Astrocyte (in vitro differentiated cells and primary cell): ENCODE data around the gene DUSP21. TPM values are rescaled to one million over a fixed set of nuclear protein-coding genes. Genes with fewer than 3 reads are reported as not detected.
A peak's percentile ranks its signal among the peaks of the same experiment; 100 is the strongest.
"Not testable (repeated sequence)": the region's sequence is repeated elsewhere in the genome, so short reads cannot be mapped to it uniquely, and the experiment has no call there.

Source experiments
- DNase-seq: peaks from one replicate; pipeline ENCODE4 v3.0.0-alpha.2; 2010; ENCODE audit warnings: low read depth
- FAIRE-seq: peaks from 2 replicates; lab custom pipeline; 2011; peaks lifted over from hg19 to GRCh38; lab: Jason Lieb, UNC
- H2AFZ ChIP-seq: 2 replicates; pipeline ENCODE4 v1.6.0; 2012; ENCODE audit warnings: low read depth, low read length, inconsistent platforms
- H3K27ac ChIP-seq: 2 replicates; pipeline ENCODE4 v1.5.1; 2011; ENCODE audit warnings: low read depth, low read length, inconsistent platforms
- H3K27me3 ChIP-seq: 2 replicates; pipeline ENCODE4 v1.6.0; 2011; ENCODE audit warnings: low read length, inconsistent platforms; ENCODE audit not compliant: insufficient read depth
- H3K36me3 ChIP-seq: 2 replicates; pipeline ENCODE4 v1.5.1; 2011; ENCODE audit warnings: low read length, inconsistent platforms; ENCODE audit not compliant: insufficient read depth
- H3K4me1 ChIP-seq: 2 replicates; pipeline ENCODE4 v1.5.1; 2011; ENCODE audit warnings: low read length, inconsistent platforms; ENCODE audit not compliant: insufficient read depth
- H3K4me2 ChIP-seq: 2 replicates; pipeline ENCODE4 v1.6.0; 2012; ENCODE audit warnings: low read length, inconsistent platforms
- H3K4me3 ChIP-seq: 2 replicates; pipeline ENCODE4 v1.5.1; 2011; ENCODE audit warnings: low read depth, mild to moderate bottlenecking, low read length, inconsistent platforms; ENCODE audit not compliant: insufficient read depth
- H3K79me2 ChIP-seq: 2 replicates; pipeline ENCODE4 v1.6.0; 2012; ENCODE audit warnings: mild to moderate bottlenecking, low read length, inconsistent platforms; ENCODE audit not compliant: insufficient read depth
- H3K9ac ChIP-seq: 2 replicates; pipeline ENCODE4 v1.6.0; 2012; ENCODE audit warnings: mild to moderate bottlenecking, low read length, inconsistent platforms
- H3K9me3 ChIP-seq: 2 replicates; pipeline ENCODE4 v1.5.1; 2012; ENCODE audit warnings: low read depth, mild to moderate bottlenecking, low read length, inconsistent platforms; ENCODE audit not compliant: insufficient read depth
- H4K20me1 ChIP-seq: 2 replicates; pipeline ENCODE4 v1.6.0; 2012; ENCODE audit warnings: low read length, inconsistent platforms; ENCODE audit not compliant: insufficient read depth
- H3K27ac Mint-ChIP-seq: one replicate; pipeline ENCODE4 v1.8.0; 2021; ENCODE audit warnings: mild to moderate bottlenecking, mixed read lengths; ENCODE audit not compliant: unreplicated experiment
- H3K27me3 Mint-ChIP-seq: one replicate; pipeline ENCODE4 v1.8.0; 2021; ENCODE audit warnings: low read depth, mixed read lengths; ENCODE audit not compliant: unreplicated experiment
- H3K36me3 Mint-ChIP-seq: one replicate; pipeline ENCODE4 v1.8.0; 2021; ENCODE audit warnings: low read depth, mixed read lengths; ENCODE audit not compliant: unreplicated experiment
- H3K4me1 Mint-ChIP-seq: one replicate; pipeline ENCODE4 v1.8.0; 2021; ENCODE audit warnings: low read depth, mixed read lengths; ENCODE audit not compliant: unreplicated experiment
- H3K4me3 Mint-ChIP-seq: one replicate; pipeline ENCODE4 v1.8.0; 2021; ENCODE audit warnings: mild to moderate bottlenecking, moderate library complexity, mixed read lengths; ENCODE audit not compliant: unreplicated experiment
- H3K9me3 Mint-ChIP-seq: one replicate; pipeline ENCODE4 v1.8.0; 2021; ENCODE audit warnings: mild to moderate bottlenecking, mixed read lengths; ENCODE audit not compliant: unreplicated experiment
- EZH2 ChIP-seq: IDR thresholded peaks from 2 replicates; pipeline ENCODE4 v1.6.1; 2012; ENCODE audit warnings: mild to moderate bottlenecking, low read length, inconsistent platforms; ENCODE audit not compliant: insufficient read depth
- total RNA-seq: library from RNA; stranded (reverse); gene quantifications from 2 replicates; pipeline ENCODE4 v1.2.1, GENCODE V29; 2021
- TF ChIP-seq, protein P1 (sequence below): IDR thresholded peaks from 2 replicates; pipeline ENCODE4 v1.5.1; 2011; ENCODE audit warnings: low read depth, mild to moderate bottlenecking, inconsistent platforms, low read length, moderate library complexity; ENCODE audit not compliant: insufficient read depth

DUSP21 gene
- total RNA-seq, 1 donor from 2014 or later: not detected

DNA sequence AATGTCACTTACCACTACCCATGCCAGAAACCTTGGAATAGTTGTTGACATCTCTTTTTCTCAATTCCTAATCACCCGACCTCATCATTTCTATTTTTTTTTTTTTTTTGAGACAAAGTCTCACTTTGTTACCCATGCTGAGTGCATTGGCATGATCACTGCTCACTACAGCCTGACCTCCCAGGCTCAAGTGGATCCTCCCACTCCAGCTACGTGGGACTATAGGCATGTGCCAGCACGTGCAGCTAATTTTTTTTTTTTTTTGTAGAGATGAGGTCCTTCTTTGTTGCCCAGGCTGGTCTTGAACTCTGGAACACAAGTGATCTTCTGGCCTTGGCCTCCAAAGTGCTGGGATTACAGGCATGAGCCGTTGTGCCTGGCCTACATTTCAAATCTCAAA lies 41.1 kb downstream of the DUSP21 start:
- FAIRE-seq (no peak), DNase-seq (no peak)
- Histone ChIP-seq H3K36me3 (no peaks in the 10 kb centered on the region), H4K20me1 (peaks cover 49% of the 10 kb centered on the region), H3K4me3 (no peak overlapping the region), H3K27ac (no peak overlapping the region), H3K9me3 (no peaks in the 10 kb centered on the region), H2AFZ (no peak overlapping the region), H3K9ac (no peak overlapping the region), H3K79me2 (peaks cover 96% of the 10 kb centered on the region), H3K4me1 (no peaks in the 10 kb centered on the region), H3K4me2 (no peak overlapping the region), H3K27me3 (no peaks in the 10 kb centered on the region)
- H3K9me3 Mint-ChIP-seq: no peaks in the 10 kb centered on the region
- no peak overlapping the region for H3K4me3 Mint-ChIP-seq
- no peaks in the 10 kb centered on the region for H3K27me3 Mint-ChIP-seq
- no peaks in the 10 kb centered on the region for H3K36me3 Mint-ChIP-seq
- no peaks in the 10 kb centered on the region for H3K4me1 Mint-ChIP-seq
- no peak overlapping the region for H3K27ac Mint-ChIP-seq
- TF ChIP-seq, protein P1, sequence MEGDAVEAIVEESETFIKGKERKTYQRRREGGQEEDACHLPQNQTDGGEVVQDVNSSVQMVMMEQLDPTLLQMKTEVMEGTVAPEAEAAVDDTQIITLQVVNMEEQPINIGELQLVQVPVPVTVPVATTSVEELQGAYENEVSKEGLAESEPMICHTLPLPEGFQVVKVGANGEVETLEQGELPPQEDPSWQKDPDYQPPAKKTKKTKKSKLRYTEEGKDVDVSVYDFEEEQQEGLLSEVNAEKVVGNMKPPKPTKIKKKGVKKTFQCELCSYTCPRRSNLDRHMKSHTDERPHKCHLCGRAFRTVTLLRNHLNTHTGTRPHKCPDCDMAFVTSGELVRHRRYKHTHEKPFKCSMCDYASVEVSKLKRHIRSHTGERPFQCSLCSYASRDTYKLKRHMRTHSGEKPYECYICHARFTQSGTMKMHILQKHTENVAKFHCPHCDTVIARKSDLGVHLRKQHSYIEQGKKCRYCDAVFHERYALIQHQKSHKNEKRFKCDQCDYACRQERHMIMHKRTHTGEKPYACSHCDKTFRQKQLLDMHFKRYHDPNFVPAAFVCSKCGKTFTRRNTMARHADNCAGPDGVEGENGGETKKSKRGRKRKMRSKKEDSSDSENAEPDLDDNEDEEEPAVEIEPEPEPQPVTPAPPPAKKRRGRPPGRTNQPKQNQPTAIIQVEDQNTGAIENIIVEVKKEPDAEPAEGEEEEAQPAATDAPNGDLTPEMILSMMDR: no peak
- no peak for TF ChIP-seq EZH2

DNA sequence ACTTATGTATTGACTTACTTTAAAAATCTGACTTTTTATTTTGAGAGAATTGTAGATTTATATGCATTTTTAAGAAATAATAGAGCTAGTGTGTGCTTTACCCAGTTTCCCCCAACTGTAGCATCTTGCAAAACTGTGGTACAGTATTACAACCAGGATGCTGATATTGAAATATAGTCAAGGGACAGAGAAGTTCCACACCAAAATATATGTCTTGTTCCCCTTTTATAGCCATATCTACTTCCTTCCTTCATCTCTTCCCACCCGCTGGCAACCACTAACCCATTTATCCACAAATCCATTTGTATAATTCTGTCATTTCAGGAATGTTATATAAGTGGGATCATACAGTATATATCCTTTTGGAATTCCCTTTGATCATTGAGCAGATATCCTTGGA lies 46.0 kb downstream of the DUSP21 start:
- H3K9ac ChIP-seq: no peak overlapping the region
- Mint-ChIP-seq H3K9me3 (no peaks in the 10 kb centered on the region), H3K36me3 (peaks cover 1% of the 10 kb centered on the region), H3K27ac (no peak overlapping the region), H3K27me3 (no peaks in the 10 kb centered on the region), H3K4me3 (no peak overlapping the region), H3K4me1 (peaks cover 3% of the 10 kb centered on the region)
- DNase-seq (no peak), FAIRE-seq (no peak)
- TF ChIP-seq, protein P1: no peak
- TF ChIP-seq EZH2: no peak
- no peaks in the 10 kb centered on the region for H3K27me3 ChIP-seq
- no peaks in the 10 kb centered on the region for H3K9me3 ChIP-seq
- no peaks in the 10 kb centered on the region for H3K4me1 ChIP-seq
- peaks cover 38% of the 10 kb centered on the region for H4K20me1 ChIP-seq
- no peak overlapping the region for H3K4me2 ChIP-seq
- no peak overlapping the region for H3K4me3 ChIP-seq
- H2AFZ ChIP-seq: no peak overlapping the region
- H3K36me3 ChIP-seq: no peaks in the 10 kb centered on the region
- no peak overlapping the region for H3K27ac ChIP-seq
- peaks cover 92% of the 10 kb centered on the region for H3K79me2 ChIP-seq

DNA sequence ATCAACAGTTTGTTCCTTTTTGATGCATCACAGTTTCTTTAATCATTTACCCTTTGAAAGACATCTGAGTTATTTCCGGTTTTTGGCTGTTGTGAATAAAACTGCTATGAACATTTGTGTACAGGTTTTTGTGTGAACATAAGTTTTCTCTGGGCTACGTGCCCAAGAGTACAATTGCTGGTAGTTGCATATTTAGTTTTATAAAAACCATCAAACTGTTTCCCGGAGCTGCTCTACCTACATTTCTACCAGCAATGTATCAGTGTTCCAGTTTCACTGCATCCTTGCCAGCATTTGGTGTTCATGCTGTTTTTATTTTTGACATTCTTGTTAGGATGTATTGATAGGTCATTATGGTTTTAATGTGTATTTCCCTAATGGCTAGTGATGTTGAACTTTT lies 46.4 kb downstream of the DUSP21 start:
- DNase-seq (no peak), FAIRE-seq (peak; percentile 60)
- Histone ChIP-seq H3K4me3 (no peak overlapping the region), H4K20me1 (peaks cover 34% of the 10 kb centered on the region), H3K4me2 (no peak overlapping the region), H3K4me1 (no peaks in the 10 kb centered on the region), H3K9ac (no peak overlapping the region), H3K27ac (no peak overlapping the region), H3K36me3 (no peaks in the 10 kb centered on the region), H2AFZ (no peak overlapping the region), H3K79me2 (peaks cover 89% of the 10 kb centered on the region), H3K9me3 (no peaks in the 10 kb centered on the region), H3K27me3 (no peaks in the 10 kb centered on the region)
- H3K4me1 Mint-ChIP-seq: peaks cover 3% of the 10 kb centered on the region
- no peak overlapping the region for H3K27ac Mint-ChIP-seq
- H3K27me3 Mint-ChIP-seq: no peaks in the 10 kb centered on the region
- H3K36me3 Mint-ChIP-seq: peaks cover 1% of the 10 kb centered on the region
- TF ChIP-seq, protein P1: no peak
- no peak for TF ChIP-seq EZH2
- H3K4me3 Mint-ChIP-seq: no peak overlapping the region
- no peaks in the 10 kb centered on the region for H3K9me3 Mint-ChIP-seq

DNA sequence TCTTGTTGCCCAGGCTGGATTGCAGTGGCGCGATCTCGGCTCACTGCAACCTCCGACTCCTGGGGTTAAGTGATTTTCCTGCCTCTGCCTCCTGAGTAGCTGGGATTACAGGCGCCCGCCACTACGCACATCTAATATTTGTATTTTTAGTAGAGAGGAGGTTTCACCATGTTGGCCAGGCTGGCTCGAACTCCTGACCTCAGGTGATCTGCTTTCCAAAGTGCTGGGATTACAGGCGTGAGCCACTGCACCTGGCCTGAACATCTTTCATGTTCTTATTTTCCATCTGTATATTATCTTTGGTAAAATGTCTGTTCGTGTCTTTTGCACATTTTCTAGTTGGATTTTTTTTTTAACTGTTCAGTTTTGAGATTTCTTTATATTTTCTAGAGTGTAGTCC lies 46.9 kb downstream of the DUSP21 start:
- H3K27ac ChIP-seq, H3K27me3 ChIP-seq, H3K36me3 Mint-ChIP-seq, DNase-seq, H3K4me1 Mint-ChIP-seq, H3K27me3 Mint-ChIP-seq, H3K4me2 ChIP-seq, H3K36me3 ChIP-seq, FAIRE-seq, H3K4me3 ChIP-seq, H3K4me1 ChIP-seq, H3K9me3 ChIP-seq, H3K27ac Mint-ChIP-seq, H3K4me3 Mint-ChIP-seq, H2AFZ ChIP-seq, H3K9ac ChIP-seq, H3K9me3 Mint-ChIP-seq: not testable (repeated sequence)
- peaks cover 33% of the 10 kb centered on the region for H4K20me1 ChIP-seq
- peaks cover 89% of the 10 kb centered on the region for H3K79me2 ChIP-seq
